ENCODE results near the gene GPRIN1.

The GPRIN1 gene

GRCh38 chr5:176630681-176631222, 20.8 kb upstream of the GPRIN1 start:
- no peak for DNase-seq (ENCODE audit: extremely low spot score)
- ChIA-PET POLR2A (interaction anchor here (0.9 to 1.4 kb wide), 7 partner anchors 9 to 88 kb away, joined by 3 to 8 read pairs (median 3); partner anchors contain the start of gene TSPAN17), CTCF (interaction anchor here (0.9 to 1.3 kb wide), 3 partner anchors 9 to 47 kb away, joined by 3 to 6 read pairs (median 3); no protein-coding TSS in a partner anchor)
- TF ChIP-seq BHLHE40 (IDR thresholded peaks at IDR 0.05; ENCODE audit: borderline replicate concordance) (no peak), ARNT (IDR thresholded peaks at IDR 0.05) (no peak), TARDBP (IDR thresholded peaks at IDR 0.05) (no peak), ZNF384 (IDR thresholded peaks at IDR 0.05) (no peak), LEF1 (IDR thresholded peaks at IDR 0.05; ENCODE audit: borderline replicate concordance) (no peak), SUZ12 (IDR thresholded peaks at IDR 0.05) (no peak)

- peak; percentile 87 for DNase-seq (ENCODE audit: extremely low spot score)
- TF ChIP-seq ZNF384 (IDR thresholded peaks at IDR 0.05): no peak
- peak; percentile 97 for TF ChIP-seq PKNOX1 (IDR thresholded peaks at IDR 0.05)
- 0 out of 2 replicates have a peak, but pooled peaks have one; percentile 2 for TF ChIP-seq FOXM1 (IDR thresholded peaks at IDR 0.05; ENCODE audit: borderline replicate concordance)
- no peak for TF ChIP-seq NFRKB (IDR thresholded peaks at IDR 0.05)
- no peak for TF ChIP-seq L3MBTL2 (conservative IDR thresholded peaks at IDR 0.05)
- no peak for TF ChIP-seq CTBP1 (IDR thresholded peaks at IDR 0.05; ENCODE audit: borderline replicate concordance)
- no peak for TF ChIP-seq SUZ12 (IDR thresholded peaks at IDR 0.05)
- TF ChIP-seq TARDBP (IDR thresholded peaks at IDR 0.05): no peak
- TF ChIP-seq FOXK2 (IDR thresholded peaks at IDR 0.05): no peak
- ChIA-PET POLR2A (interaction anchor here (0.9 to 1.4 kb wide), 6 partner anchors 8 to 86 kb away, joined by 3 to 8 read pairs (median 4); partner anchors contain the start of gene TSPAN17), CTCF (interaction anchor here (0.6 to 1.3 kb wide), 5 partner anchors 10 to 783 kb away, joined by 3 to 6 read pairs (median 3); no protein-coding TSS in a partner anchor)
These were observed 20.1 kb upstream of the GPRIN1 start, which contains the start of the genes EIF4E1B and SNCB for GRCh38 chr5:176629853-176630680. TSS of gene EIF4E1B (plus strand) at chr5:176630675. CDS start at chr5:176642788, 12,113 bp downstream. TSS of gene SNCB (minus strand) at chr5:176630534. CDS start at chr5:176629654, 880 bp downstream.

- ChIA-PET CTCF (no interaction called here), POLR2A (interaction anchor here (1.3 kb wide), 1 partner anchor 85 kb away, joined by 4 read pairs; no protein-coding TSS in a partner anchor)
- DNase-seq (ENCODE audit: extremely low spot score): no peak
- TF ChIP-seq HDGF (IDR thresholded peaks at IDR 0.05; ENCODE audit: borderline replicate concordance): no peak
- TF ChIP-seq TARDBP (IDR thresholded peaks at IDR 0.05): no peak
These were observed 19.4 kb upstream of the GPRIN1 start for GRCh38 chr5:176629317-176629852.

- no peak for DNase-seq (ENCODE audit: extremely low spot score)
- ChIA-PET POLR2A (no interaction called here), CTCF (no interaction called here)
- TF ChIP-seq TARDBP (IDR thresholded peaks at IDR 0.05) (no peak), ELF4 (IDR thresholded peaks at IDR 0.05) (no peak), LEF1 (IDR thresholded peaks at IDR 0.05; ENCODE audit: borderline replicate concordance) (no peak), SUZ12 (IDR thresholded peaks at IDR 0.05) (no peak), L3MBTL2 (conservative IDR thresholded peaks at IDR 0.05) (no peak), FOXK2 (IDR thresholded peaks at IDR 0.05) (no peak), NFRKB (IDR thresholded peaks at IDR 0.05) (no peak), ZNF384 (IDR thresholded peaks at IDR 0.05) (no peak), CTBP1 (IDR thresholded peaks at IDR 0.05; ENCODE audit: borderline replicate concordance) (no peak)
These were observed 18.7 kb upstream of the GPRIN1 start for GRCh38 chr5:176628406-176629228.

GRCh38 chr5:176627582-176627981, 17.6 kb upstream of the GPRIN1 start:
- ChIA-PET POLR2A (no interaction called here), CTCF (no interaction called here)
- TF ChIP-seq SUZ12 (IDR thresholded peaks at IDR 0.05) (no peak), BHLHE40 (IDR thresholded peaks at IDR 0.05; ENCODE audit: borderline replicate concordance) (no peak), LEF1 (IDR thresholded peaks at IDR 0.05; ENCODE audit: borderline replicate concordance) (no peak), L3MBTL2 (conservative IDR thresholded peaks at IDR 0.05) (no peak), SP1 (IDR thresholded peaks at IDR 0.05) (no peak), PKNOX1 (IDR thresholded peaks at IDR 0.05) (no peak), FOXM1 (IDR thresholded peaks at IDR 0.05; ENCODE audit: borderline replicate concordance) (no peak), HDGF (IDR thresholded peaks at IDR 0.05; ENCODE audit: borderline replicate concordance) (no peak)
- no peak for DNase-seq (ENCODE audit: extremely low spot score)

- POLR2A ChIA-PET: interaction anchor here (1.5 kb wide), 1 partner anchor 20 kb away, joined by 3 read pairs; the partner anchor contains the start of gene TSPAN17
- no peak for TF ChIP-seq SUZ12 (IDR thresholded peaks at IDR 0.05)
- no peak for TF ChIP-seq CTBP1 (IDR thresholded peaks at IDR 0.05; ENCODE audit: borderline replicate concordance)
- TF ChIP-seq HDGF (IDR thresholded peaks at IDR 0.05; ENCODE audit: borderline replicate concordance): no peak
- no peak for TF ChIP-seq ZNF384 (IDR thresholded peaks at IDR 0.05)
- TF ChIP-seq ARNT (IDR thresholded peaks at IDR 0.05): no peak
- TF ChIP-seq LEF1 (IDR thresholded peaks at IDR 0.05; ENCODE audit: borderline replicate concordance): no peak
- TF ChIP-seq NFRKB (IDR thresholded peaks at IDR 0.05): no peak
- CTCF ChIA-PET: no interaction called here
- DNase-seq (ENCODE audit: extremely low spot score): no peak
These were observed 16.9 kb upstream of the GPRIN1 start for GRCh38 chr5:176626876-176627236.

All from HEK293T (cell line).